Caco-2 (cell line): ENCODE data around the gene BID. TPM values are rescaled to one million over a fixed set of nuclear protein-coding genes. Genes with fewer than 3 reads are reported as not detected.

ENCODE experiments used
- BruUV-seq: library from RNA; stranded (reverse); fragments of 400-500 nt; replicated peaks from 2 replicates; lab custom pipeline; 2021; lab: Mats Ljungman, UMichigan
- CTCF ChIA-PET: fragments of 300-600 bp; sonication (Branson Sonifier 250); formaldehyde crosslinking; loops from one replicate; lab custom pipeline; 2022; ENCODE audit warnings: antibody characterized with exemption; lab: Charles Lee
- POLR2A ChIA-PET: fragments of 300-600 bp; sonication (Branson Sonifier 250); formaldehyde crosslinking; loops from one replicate; lab custom pipeline; 2022; ENCODE audit warnings: antibody characterized with exemption; lab: Charles Lee
- DNase-seq, 2 experiments: peaks; one replicate each; pipeline versions ENCODE4 v3.0.0 to v3.0.0-alpha.2; 2020 to 2022
- H3K27me3 ChIP-seq: replicated peaks from 2 replicates; pipeline ENCODE4 v1.6.0; 2011; ENCODE audit warnings: low read length; ENCODE audit not compliant: control insufficient read depth, insufficient read depth
- H3K36me3 ChIP-seq: 2 replicates; pipeline ENCODE4 v1.5.1; 2011; ENCODE audit warnings: low read length; ENCODE audit not compliant: control insufficient read depth, insufficient read depth
- H3K4me1 ChIP-seq: fragments of 250-450 bp; sonication (Bioruptor Pico); 2 replicates; pipeline ENCODE4 v1.5.1; 2020; ENCODE audit warnings: mild to moderate bottlenecking
- H3K4me3 ChIP-seq: 2 replicates; pipeline ENCODE4 v1.5.1; 2011; ENCODE audit warnings: low read depth, mild to moderate bottlenecking, control low read depth, low read length
- H3K9me3 ChIP-seq: fragments of 250-450 bp; sonication (Bioruptor Pico); 2 replicates; pipeline ENCODE4 v1.5.1; 2020; ENCODE audit warnings: mild to moderate bottlenecking, moderate library complexity
- H3K27ac Mint-ChIP-seq: one replicate; pipeline ENCODE4 v1.8.0; 2022; ENCODE audit warnings: mixed read lengths; ENCODE audit not compliant: unreplicated experiment
- H3K27me3 Mint-ChIP-seq: one replicate; pipeline ENCODE4 v1.8.0; 2022; ENCODE audit warnings: mixed read lengths; ENCODE audit not compliant: insufficient read depth, unreplicated experiment
- H3K36me3 Mint-ChIP-seq: one replicate; pipeline ENCODE4 v1.8.0; 2022; ENCODE audit warnings: mild to moderate bottlenecking, mixed read lengths; ENCODE audit not compliant: insufficient read depth, unreplicated experiment
- H3K4me1 Mint-ChIP-seq: one replicate; pipeline ENCODE4 v1.8.0; 2022; ENCODE audit warnings: low read depth, mixed read lengths; ENCODE audit not compliant: unreplicated experiment
- H3K4me3 Mint-ChIP-seq: one replicate; pipeline ENCODE4 v1.8.0; 2022; ENCODE audit warnings: mild to moderate bottlenecking, moderate library complexity, mixed read lengths; ENCODE audit not compliant: unreplicated experiment
- H3K9me3 Mint-ChIP-seq: one replicate; pipeline ENCODE4 v1.8.0; 2022; ENCODE audit warnings: mixed read lengths; ENCODE audit not compliant: unreplicated experiment
- CTCF ChIP-seq, 2 experiments: fragments of 200-600 bp in 1 of 2; IDR thresholded peaks; 1 replicate in 1 of 2; 2 replicates in 1 of 2; pipeline versions ENCODE4 v1.5.1 to v1.8.0; 2011 to 2022; ENCODE audit warnings: antibody characterized with exemption in 1 of 2, control low read depth in 1 of 2, inconsistent platforms in 1 of 2, low read depth in 1 of 2, low read length in 1 of 2, mild to moderate bottlenecking in 1 of 2, moderate library complexity in 1 of 2; ENCODE audit not compliant: insufficient read depth in 1 of 2, severe bottlenecking in 1 of 2, unreplicated experiment in 1 of 2
- intact Hi-C: fragments of 100-400 bp; cut with micrococcal nuclease; formaldehyde crosslinking; loops from one replicate; pipeline ENCODE4 v1.10.0; 2022; ENCODE audit not compliant: unreplicated experiment
- total RNA-seq: library from RNA; stranded (reverse); gene quantifications from 2 replicates; pipeline ENCODE4 v1.2.3, GENCODE V29; 2022

BID gene
- total RNA-seq, 1 experiment from 2014 or later = 28.2 TPM

GRCh38 chr22:17816649-17817048 lies 42.4 kb upstream of the BID start:
- no peaks in the 10 kb centered on the region for H3K4me1 Mint-ChIP-seq
- DNase-seq = no peak
- no peaks in the 10 kb centered on the region for H3K9me3 Mint-ChIP-seq
- Histone ChIP-seq H3K4me1 (no peaks in the 10 kb centered on the region), H3K4me3 (no peak overlapping the region), H3K36me3 (peaks cover 2% of the 10 kb centered on the region; the same call in 1 of the 2 replicates), H3K27me3 (no peaks in the 10 kb centered on the region), H3K9me3 (no peaks in the 10 kb centered on the region)
- H3K27me3 Mint-ChIP-seq = no peaks in the 10 kb centered on the region
- ChIA-PET POLR2A (no interaction called here), CTCF (no interaction called here)
- no peak for TF ChIP-seq CTCF (IDR thresholded peaks at IDR 0.05; ENCODE audit: insufficient read depth in 1 of 2, low read depth in 1 of 2, low read length in 1 of 2, severe bottlenecking in 1 of 2, unreplicated experiment in 1 of 2)
- BruUV-seq = no TSS peak
- no peak overlapping the region for H3K4me3 Mint-ChIP-seq
- H3K36me3 Mint-ChIP-seq = peaks cover 46% of the 10 kb centered on the region
- intact Hi-C loops = no loop called here
- no peak overlapping the region for H3K27ac Mint-ChIP-seq

GRCh38 chr22:17815703-17816254 lies 41.5 kb upstream of the BID start:
- ChIA-PET CTCF (no interaction called here), POLR2A (no interaction called here)
- no peak for DNase-seq
- H3K36me3 ChIP-seq = peaks cover 2% of the 10 kb centered on the region; the same call in 1 of the 2 replicates
- H3K4me1 Mint-ChIP-seq = peaks cover 7% of the 10 kb centered on the region
- peaks cover 47% of the 10 kb centered on the region for H3K36me3 Mint-ChIP-seq
- no peak for TF ChIP-seq CTCF (IDR thresholded peaks at IDR 0.05; ENCODE audit: insufficient read depth in 1 of 2, low read depth in 1 of 2, low read length in 1 of 2, severe bottlenecking in 1 of 2, unreplicated experiment in 1 of 2)
- H3K4me1 ChIP-seq = no peaks in the 10 kb centered on the region
- H3K27me3 Mint-ChIP-seq = no peaks in the 10 kb centered on the region
- H3K27ac Mint-ChIP-seq = no peak overlapping the region
- intact Hi-C loops = no loop called here
- H3K9me3 ChIP-seq = no peaks in the 10 kb centered on the region
- H3K27me3 ChIP-seq = no peaks in the 10 kb centered on the region
- H3K4me3 ChIP-seq = no peak overlapping the region
- no TSS peak for BruUV-seq
- H3K9me3 Mint-ChIP-seq = no peaks in the 10 kb centered on the region
- no peak overlapping the region for H3K4me3 Mint-ChIP-seq

GRCh38 chr22:17814830-17815229 lies 40.6 kb upstream of the BID start:
- H3K27ac Mint-ChIP-seq = no peak overlapping the region
- no TSS peak for BruUV-seq
- no peak overlapping the region for H3K4me3 Mint-ChIP-seq
- ChIA-PET CTCF (no interaction called here), POLR2A (no interaction called here)
- Histone ChIP-seq H3K9me3 (no peaks in the 10 kb centered on the region), H3K36me3 (peaks cover 2% of the 10 kb centered on the region; the same call in 1 of the 2 replicates), H3K4me3 (no peak overlapping the region), H3K4me1 (no peaks in the 10 kb centered on the region), H3K27me3 (no peaks in the 10 kb centered on the region)
- intact Hi-C loops = no loop called here
- no peaks in the 10 kb centered on the region for H3K9me3 Mint-ChIP-seq
- H3K36me3 Mint-ChIP-seq = peaks cover 45% of the 10 kb centered on the region
- no peak for TF ChIP-seq CTCF (IDR thresholded peaks at IDR 0.05; ENCODE audit: insufficient read depth in 1 of 2, low read depth in 1 of 2, low read length in 1 of 2, severe bottlenecking in 1 of 2, unreplicated experiment in 1 of 2)
- peaks cover 7% of the 10 kb centered on the region for H3K4me1 Mint-ChIP-seq
- no peaks in the 10 kb centered on the region for H3K27me3 Mint-ChIP-seq
- DNase-seq = no peak
